Esophagus muscularis mucosa (tissue), 4 donors: Measurements from ENCODE around the gene ALG12. TPM values are rescaled to one million over a fixed set of nuclear protein-coding genes. Genes with fewer than 3 reads are reported as not detected.

ENCODE experiments used
- DNase-seq: peaks from one replicate; pipeline ENCODE4 v3.0.0-alpha.2; 2017; ENCODE audit errors: extremely low spot score
- H3K27ac ChIP-seq, 4 donors: fragments of 200-600 bp; sonication (generic); replicated peaks in 1 of 4; 1 replicate in 3 of 4; 2 replicates in 1 of 4; pipeline ENCODE4 v1.5.1; 2016 to 2019; ENCODE audit warnings: mild to moderate bottlenecking in 1 of 4
- H3K27me3 ChIP-seq, 4 donors: fragments of 200-600 bp; sonication (generic); one replicate each; pipeline versions ENCODE4 v1.5.1 to v1.6.0; 2016 to 2019
- H3K36me3 ChIP-seq, 4 donors: fragments of 200-600 bp; sonication (generic); one replicate each; pipeline ENCODE4 v1.5.1; 2016 to 2019
- H3K4me1 ChIP-seq, 4 donors: fragments of 200-600 bp; sonication (generic); one replicate each; pipeline ENCODE4 v1.5.1; 2016 to 2019
- H3K4me3 ChIP-seq, 4 donors: fragments of 200-600 bp; sonication (generic); 1 replicate in 2 of 4; 2 replicates in 2 of 4; pipeline ENCODE4 v1.5.1; 2016 to 2019; ENCODE audit warnings: mild to moderate bottlenecking in 4 of 4, moderate library complexity in 1 of 4
- H3K9me3 ChIP-seq, 4 donors: fragments of 200-600 bp; sonication (generic); 1 replicate in 3 of 4; 2 replicates in 1 of 4; pipeline ENCODE4 v1.5.1; 2016 to 2019
- EP300 ChIP-seq: sonication (generic); formaldehyde crosslinking; IDR thresholded peaks from one replicate; pipeline ENCODE4 v1.6.1; 2017; ENCODE audit warnings: antibody characterized with exemption
- POLR2A ChIP-seq: fragments of 450-650 bp; IDR thresholded peaks from one replicate; pipeline ENCODE4 v1.6.1; 2017; ENCODE audit warnings: antibody characterized with exemption, moderate library complexity, mild to moderate bottlenecking, low read depth
- POLR2AphosphoS5 ChIP-seq, 2 donors: sonication (generic); formaldehyde crosslinking; IDR thresholded peaks; one replicate each; pipeline ENCODE4 v1.6.1; 2017; ENCODE audit warnings: antibody characterized with exemption in 2 of 2
- WGBS: methylation state at CpG from one replicate; pipeline ENCODE4 v1.1.5; 2018; 5-methylcytosine and 5-hydroxymethylcytosine counted together
- intact Hi-C: fragments of 100-400 bp; cut with DNase I; formaldehyde crosslinking; loops from one replicate; pipeline ENCODE4 v1.15.1; 2023
- total RNA-seq, 4 donors: library from RNA; depleted of rRNA; stranded (reverse); fragments of >200 nt; gene quantifications; one replicate each; pipeline versions ENCODE4 v1.1.0 to v1.2.1, GENCODE V29; 2016
- TF ChIP-seq, protein P1 (sequence below), 3 experiments: fragments of 200-600 bp in 2 of 3; fragments of 450-650 bp in 1 of 3; sonication (generic) in 2 of 3; IDR thresholded peaks; one replicate each; pipeline ENCODE4 v1.5.1; 2017 to 2019; ENCODE audit warnings: antibody characterized with exemption in 3 of 3, mild to moderate bottlenecking in 2 of 3, moderate library complexity in 1 of 3

The ALG12 gene
- total RNA-seq, 4 donors from 2014 or later: 17.7 to 28.0 (median 23.8) TPM

DNA sequence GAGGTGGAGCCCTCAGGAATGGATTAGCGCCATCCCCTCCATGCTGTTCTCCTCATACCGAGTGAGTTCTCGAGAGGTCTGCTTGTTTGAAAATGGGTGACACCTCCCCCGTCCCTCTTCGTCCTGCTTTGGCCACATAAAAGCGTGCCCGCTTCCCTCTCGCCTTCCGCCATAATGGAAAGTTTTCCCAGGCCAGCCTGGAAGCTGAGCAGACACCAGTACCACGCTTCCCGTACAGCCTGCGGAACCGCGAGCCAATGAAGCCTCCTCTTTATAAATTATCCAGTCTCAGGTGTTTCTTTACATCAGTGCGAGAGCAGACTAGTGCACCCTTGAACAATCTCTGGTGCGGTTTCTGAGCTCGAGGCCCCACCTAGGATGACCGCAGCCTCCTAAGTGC lies 12.8 kb downstream of the ALG12 start:
- Histone ChIP-seq H3K4me3 (no peak overlapping the region), H3K9me3 (no peaks in the 10 kb centered on the region), H3K27me3 (no peaks in the 10 kb centered on the region), H3K27ac (no peak overlapping the region), H3K36me3 (peaks cover 16 to 97% (median 82%) of the 10 kb centered on the region in 4 donors), H3K4me1 (no peaks in the 10 kb centered on the region)
- 94% methylated on average over 18 of the region's 18 CpGs for WGBS
- no peak for DNase-seq
- intact Hi-C loops: no loop called here
- TF ChIP-seq, protein P1, sequence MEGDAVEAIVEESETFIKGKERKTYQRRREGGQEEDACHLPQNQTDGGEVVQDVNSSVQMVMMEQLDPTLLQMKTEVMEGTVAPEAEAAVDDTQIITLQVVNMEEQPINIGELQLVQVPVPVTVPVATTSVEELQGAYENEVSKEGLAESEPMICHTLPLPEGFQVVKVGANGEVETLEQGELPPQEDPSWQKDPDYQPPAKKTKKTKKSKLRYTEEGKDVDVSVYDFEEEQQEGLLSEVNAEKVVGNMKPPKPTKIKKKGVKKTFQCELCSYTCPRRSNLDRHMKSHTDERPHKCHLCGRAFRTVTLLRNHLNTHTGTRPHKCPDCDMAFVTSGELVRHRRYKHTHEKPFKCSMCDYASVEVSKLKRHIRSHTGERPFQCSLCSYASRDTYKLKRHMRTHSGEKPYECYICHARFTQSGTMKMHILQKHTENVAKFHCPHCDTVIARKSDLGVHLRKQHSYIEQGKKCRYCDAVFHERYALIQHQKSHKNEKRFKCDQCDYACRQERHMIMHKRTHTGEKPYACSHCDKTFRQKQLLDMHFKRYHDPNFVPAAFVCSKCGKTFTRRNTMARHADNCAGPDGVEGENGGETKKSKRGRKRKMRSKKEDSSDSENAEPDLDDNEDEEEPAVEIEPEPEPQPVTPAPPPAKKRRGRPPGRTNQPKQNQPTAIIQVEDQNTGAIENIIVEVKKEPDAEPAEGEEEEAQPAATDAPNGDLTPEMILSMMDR (IDR thresholded peaks at IDR 0.05): no peak
- TF ChIP-seq POLR2A (no peak), POLR2AphosphoS5 (IDR thresholded peaks at IDR 0.05) (no peak), EP300 (no peak)

DNA sequence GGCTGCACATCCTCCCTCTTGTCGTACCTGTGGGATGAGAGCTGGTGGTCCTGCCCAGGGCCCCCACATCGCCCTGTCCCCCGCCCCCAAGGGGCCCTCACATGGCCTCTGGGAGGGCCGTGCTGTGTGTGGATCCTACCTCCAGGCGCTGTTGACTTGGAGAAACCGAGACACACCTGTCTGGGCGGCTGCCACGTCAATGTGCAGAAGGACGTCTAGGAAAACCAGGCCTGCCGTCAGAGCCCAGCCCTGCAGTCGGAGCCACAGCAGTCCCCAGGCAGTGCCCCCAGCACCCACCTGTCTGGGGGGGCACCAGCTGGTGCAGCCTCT lies 14.2 kb downstream of the ALG12 start:
- no peaks in the 10 kb centered on the region for H3K9me3 ChIP-seq
- no peak for DNase-seq
- H3K4me1 ChIP-seq: no peaks in the 10 kb centered on the region
- intact Hi-C loops: no loop called here
- H3K36me3 ChIP-seq: peaks cover 16 to 97% (median 79%) of the 10 kb centered on the region in 4 donors
- WGBS: 88% methylated on average over 6 of the region's 11 CpGs
- TF ChIP-seq EP300 (no peak), POLR2AphosphoS5 (IDR thresholded peaks at IDR 0.05) (no peak), POLR2A (no peak)
- TF ChIP-seq, protein P1 (IDR thresholded peaks at IDR 0.05): no peak
- H3K4me3 ChIP-seq: no peak overlapping the region
- H3K27me3 ChIP-seq: no peaks in the 10 kb centered on the region
- H3K27ac ChIP-seq: no peak overlapping the region

DNA sequence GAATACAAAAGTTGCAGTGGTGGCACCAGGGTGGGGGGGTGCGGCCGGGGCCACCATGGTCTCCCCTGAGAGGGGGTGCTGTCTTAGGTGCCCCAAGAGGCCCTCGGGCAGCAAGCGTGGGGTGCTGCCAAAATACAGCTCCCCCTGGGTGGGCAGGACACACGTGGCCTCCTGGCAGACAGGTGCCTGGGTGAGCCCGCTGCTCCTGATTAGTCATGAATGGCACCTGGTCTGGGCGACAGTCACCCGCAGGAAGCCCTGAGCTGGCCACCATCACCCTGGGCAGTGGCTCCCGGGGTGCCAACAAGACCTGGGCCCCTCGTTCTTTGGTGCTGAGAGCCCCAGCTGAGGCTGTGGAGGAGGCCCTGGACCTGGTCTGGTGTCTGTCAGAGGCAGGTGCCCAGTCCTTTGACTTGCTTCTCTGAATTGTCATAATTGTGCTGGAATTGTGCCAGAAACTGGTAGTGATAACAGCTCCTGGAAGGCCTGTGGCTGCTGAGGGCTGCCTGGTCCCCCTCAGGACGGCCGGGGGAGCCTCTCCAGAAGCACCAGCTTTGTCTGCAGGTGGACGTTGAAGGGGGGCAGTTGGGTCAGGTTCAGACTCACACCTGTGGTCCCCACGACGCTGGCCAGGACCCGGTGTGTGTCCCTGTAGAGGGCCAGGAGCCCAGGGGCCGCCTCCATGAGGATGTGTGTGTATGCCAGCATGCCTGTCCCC lies 14.8 kb downstream of the ALG12 start:
- Histone ChIP-seq H3K4me3 (no peak overlapping the region), H3K27ac (no peak overlapping the region), H3K9me3 (no peaks in the 10 kb centered on the region), H3K36me3 (peaks cover 16 to 97% (median 77%) of the 10 kb centered on the region in 4 donors), H3K27me3 (no peaks in the 10 kb centered on the region), H3K4me1 (no peaks in the 10 kb centered on the region)
- intact Hi-C loops: no loop called here
- no peak for DNase-seq
- WGBS: 89% methylated on average over 11 of the region's 17 CpGs
- TF ChIP-seq POLR2AphosphoS5 (IDR thresholded peaks at IDR 0.05): no peak
- no peak for TF ChIP-seq EP300
- TF ChIP-seq, protein P1 (IDR thresholded peaks at IDR 0.05): no peak
- TF ChIP-seq POLR2A: no peak

DNA sequence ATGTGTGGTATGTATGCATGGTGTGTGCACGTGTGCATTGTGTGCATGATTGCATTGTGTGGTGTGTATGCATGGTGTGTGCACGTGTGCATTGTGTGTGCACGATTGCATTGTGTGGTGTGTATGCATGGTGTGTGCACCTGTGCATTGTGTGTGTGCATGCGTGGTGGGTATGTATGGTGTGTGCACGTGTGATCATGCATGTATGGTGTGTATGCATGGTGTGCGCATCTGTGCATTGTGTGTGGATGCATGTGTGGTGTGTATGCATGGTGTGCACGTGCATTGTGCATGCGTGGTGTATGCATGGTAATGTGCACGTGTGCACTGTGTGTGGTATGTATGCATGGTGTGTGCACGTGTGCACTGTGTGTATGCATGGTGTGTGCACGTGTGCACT lies 16.8 kb downstream of the ALG12 start:
- H3K27me3 ChIP-seq: no peaks in the 10 kb centered on the region
- 96% methylated on average over 11 of the region's 11 CpGs for WGBS
- no peak overlapping the region for H3K27ac ChIP-seq
- no peak overlapping the region for H3K4me3 ChIP-seq
- no peaks in the 10 kb centered on the region for H3K4me1 ChIP-seq
- no peaks in the 10 kb centered on the region for H3K9me3 ChIP-seq
- peaks cover 16 to 84% (median 62%) of the 10 kb centered on the region in 4 donors for H3K36me3 ChIP-seq
- DNase-seq: no peak
- intact Hi-C loops: no loop called here
- TF ChIP-seq EP300 (no peak), POLR2A (no peak), POLR2AphosphoS5 (IDR thresholded peaks at IDR 0.05) (no peak)
- TF ChIP-seq, protein P1 (IDR thresholded peaks at IDR 0.05): no peak
